ENCODE data around the gene COPS3.

DNA sequence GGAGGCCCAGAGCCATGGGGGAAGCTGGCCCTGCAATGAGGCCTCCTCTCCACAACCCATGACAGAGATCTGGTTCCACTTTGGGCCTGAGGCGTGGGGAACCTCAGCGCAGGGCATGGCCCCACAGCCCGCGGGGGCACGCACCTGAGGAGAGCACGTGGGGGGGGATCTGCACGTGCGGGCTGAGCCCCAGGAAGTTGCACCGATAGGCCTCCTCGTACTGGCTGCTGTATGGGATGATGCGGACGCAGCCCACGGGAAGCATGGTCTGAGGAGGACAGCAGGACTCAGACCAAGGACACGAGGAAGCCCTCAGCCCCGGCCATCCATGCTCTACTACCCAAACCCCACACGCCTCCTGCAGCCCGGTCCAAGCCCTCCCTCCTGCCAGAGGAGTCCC is 64.8 kb downstream of the COPS3 start:
- TF ChIP-seq POLR2A (IDR thresholded peaks at IDR 0.05): no peak
- TF ChIP-seq, protein P1, sequence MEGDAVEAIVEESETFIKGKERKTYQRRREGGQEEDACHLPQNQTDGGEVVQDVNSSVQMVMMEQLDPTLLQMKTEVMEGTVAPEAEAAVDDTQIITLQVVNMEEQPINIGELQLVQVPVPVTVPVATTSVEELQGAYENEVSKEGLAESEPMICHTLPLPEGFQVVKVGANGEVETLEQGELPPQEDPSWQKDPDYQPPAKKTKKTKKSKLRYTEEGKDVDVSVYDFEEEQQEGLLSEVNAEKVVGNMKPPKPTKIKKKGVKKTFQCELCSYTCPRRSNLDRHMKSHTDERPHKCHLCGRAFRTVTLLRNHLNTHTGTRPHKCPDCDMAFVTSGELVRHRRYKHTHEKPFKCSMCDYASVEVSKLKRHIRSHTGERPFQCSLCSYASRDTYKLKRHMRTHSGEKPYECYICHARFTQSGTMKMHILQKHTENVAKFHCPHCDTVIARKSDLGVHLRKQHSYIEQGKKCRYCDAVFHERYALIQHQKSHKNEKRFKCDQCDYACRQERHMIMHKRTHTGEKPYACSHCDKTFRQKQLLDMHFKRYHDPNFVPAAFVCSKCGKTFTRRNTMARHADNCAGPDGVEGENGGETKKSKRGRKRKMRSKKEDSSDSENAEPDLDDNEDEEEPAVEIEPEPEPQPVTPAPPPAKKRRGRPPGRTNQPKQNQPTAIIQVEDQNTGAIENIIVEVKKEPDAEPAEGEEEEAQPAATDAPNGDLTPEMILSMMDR (IDR thresholded peaks at IDR 0.05): no peak
- no peak for TF ChIP-seq POLR2AphosphoS5 (IDR thresholded peaks at IDR 0.05)
